ENCODE results near the gene CSNK1D. TPM values are rescaled to one million over a fixed set of nuclear protein-coding genes. Genes with fewer than 3 reads are reported as not detected.

The CSNK1D gene
- total and polyA plus RNA-seq, 3 donors from 2014 or later: 137 to 179 (median 178) TPM

DNA sequence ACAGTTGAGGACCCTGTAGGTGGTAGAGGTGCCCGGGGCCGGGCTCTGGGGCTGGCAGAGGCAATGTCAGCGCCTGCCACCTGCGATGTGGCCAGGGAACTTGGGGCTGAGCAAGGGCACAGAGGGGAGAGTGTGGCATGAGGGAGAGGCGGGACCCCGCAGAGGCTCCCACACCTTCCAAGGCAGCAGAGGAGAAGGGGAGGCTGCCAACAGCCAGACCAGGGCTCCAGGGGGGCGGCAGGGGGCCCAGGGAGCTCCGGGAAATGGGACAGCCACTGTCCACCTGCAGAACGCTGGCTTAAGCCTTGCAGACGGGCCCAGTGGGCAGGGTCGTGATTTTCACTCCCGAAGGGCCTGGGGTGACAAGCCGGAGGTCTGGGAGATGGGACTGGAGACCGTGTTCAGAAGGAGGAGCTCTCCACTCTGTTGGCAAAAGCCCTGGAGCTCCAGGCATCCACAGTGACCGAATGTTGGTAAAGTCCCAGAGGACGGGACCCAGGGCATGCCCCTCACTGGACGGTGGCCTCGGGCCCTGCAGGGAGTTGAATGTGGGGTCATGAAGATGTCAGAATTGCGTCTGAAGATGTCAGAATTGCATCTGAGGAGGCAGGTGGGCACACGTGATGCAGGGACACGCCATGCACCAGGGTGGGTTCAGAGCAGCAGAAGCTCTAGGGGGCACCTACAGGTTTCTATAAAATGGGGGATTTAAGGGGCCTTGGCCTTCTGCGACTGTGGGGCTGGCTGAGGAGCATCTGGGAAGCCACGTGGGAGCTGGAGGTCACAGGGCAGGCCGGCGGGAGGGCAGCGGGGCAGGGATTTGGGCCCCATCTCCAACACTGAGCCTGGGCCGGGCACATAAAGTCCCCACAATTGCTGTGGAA is 25.3 kb upstream of the CSNK1D start:
- WGBS, 2 donors: 74 to 80% methylated on average over 13 to 27 of the region's 27 CpGs
- no peak for DNase-seq
- H3K27me3 ChIP-seq: no peaks in the 10 kb centered on the region
- H3K9me3 ChIP-seq: no peaks in the 10 kb centered on the region
- H3K36me3 ChIP-seq (ENCODE audit: low read depth, missing control alignments): no peaks in the 10 kb centered on the region
- peaks cover 29% of the 10 kb centered on the region for H3K4me1 ChIP-seq
- TF ChIP-seq POLR2A (IDR thresholded peaks at IDR 0.05): no peak
- TF ChIP-seq, protein P1, sequence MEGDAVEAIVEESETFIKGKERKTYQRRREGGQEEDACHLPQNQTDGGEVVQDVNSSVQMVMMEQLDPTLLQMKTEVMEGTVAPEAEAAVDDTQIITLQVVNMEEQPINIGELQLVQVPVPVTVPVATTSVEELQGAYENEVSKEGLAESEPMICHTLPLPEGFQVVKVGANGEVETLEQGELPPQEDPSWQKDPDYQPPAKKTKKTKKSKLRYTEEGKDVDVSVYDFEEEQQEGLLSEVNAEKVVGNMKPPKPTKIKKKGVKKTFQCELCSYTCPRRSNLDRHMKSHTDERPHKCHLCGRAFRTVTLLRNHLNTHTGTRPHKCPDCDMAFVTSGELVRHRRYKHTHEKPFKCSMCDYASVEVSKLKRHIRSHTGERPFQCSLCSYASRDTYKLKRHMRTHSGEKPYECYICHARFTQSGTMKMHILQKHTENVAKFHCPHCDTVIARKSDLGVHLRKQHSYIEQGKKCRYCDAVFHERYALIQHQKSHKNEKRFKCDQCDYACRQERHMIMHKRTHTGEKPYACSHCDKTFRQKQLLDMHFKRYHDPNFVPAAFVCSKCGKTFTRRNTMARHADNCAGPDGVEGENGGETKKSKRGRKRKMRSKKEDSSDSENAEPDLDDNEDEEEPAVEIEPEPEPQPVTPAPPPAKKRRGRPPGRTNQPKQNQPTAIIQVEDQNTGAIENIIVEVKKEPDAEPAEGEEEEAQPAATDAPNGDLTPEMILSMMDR (IDR thresholded peaks at IDR 0.05): no peak
- H3K4me3 ChIP-seq: no peak overlapping the region
- peak overlapping the region; percentile 89 to 90 for H3K27ac ChIP-seq
- intact Hi-C loops (cut with DNase I; ENCODE audit: low total_unique reads): loop anchor here (10.0 kb wide), 1 partner anchor 54 kb away; no protein-coding TSS in a partner anchor

DNA sequence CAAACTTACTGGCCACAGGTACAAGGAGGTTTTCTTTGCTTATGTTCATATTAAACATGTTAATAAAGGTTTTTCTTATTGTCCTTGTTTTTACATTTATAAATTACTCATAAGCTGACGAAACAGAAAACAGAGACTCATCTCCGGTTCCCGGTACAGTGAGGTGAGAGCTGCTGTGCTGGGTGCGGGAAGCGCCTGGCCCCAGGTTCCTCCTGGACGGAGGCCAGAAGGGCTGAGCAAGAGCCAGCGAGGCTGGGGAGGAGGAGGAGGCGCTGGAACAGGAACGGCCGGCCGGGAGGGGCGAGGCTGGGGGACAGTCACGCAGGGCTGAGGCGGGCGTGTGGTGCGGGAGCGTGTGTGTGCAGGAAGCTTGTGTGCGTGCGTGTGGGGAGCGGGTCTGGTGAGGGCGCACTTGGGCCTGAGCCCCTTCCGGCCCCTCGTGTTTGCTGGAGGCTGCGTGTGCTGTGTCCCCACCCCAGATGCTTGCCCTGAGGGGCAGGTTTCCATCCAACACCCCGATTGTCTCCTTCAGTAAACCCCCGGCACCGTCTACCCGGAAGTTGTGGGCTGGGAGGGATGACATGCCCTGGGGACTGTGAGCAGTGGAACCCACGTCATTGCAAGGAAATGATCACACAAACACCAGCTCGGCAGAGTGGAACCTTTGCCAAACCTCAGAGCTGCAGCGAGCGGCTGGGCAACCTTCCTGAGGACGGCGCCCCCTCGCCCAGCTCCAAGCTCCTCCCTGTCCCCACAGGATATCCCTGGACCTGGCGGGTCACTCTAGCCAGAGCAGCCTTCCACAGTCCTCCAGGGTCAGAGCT is 24.4 kb upstream of the CSNK1D start:
- intact Hi-C loops (cut with DNase I; ENCODE audit: low total_unique reads): loop anchor here (10.0 kb wide), 1 partner anchor 53 kb away; no protein-coding TSS in a partner anchor
- H3K4me1 ChIP-seq: peaks cover 33% of the 10 kb centered on the region
- H3K27me3 ChIP-seq: no peaks in the 10 kb centered on the region
- DNase-seq: peak; percentile 85
- no peaks in the 10 kb centered on the region for H3K9me3 ChIP-seq
- H3K27ac ChIP-seq: peak overlapping the region; percentile 89 to 90
- H3K36me3 ChIP-seq (ENCODE audit: low read depth, missing control alignments): no peaks in the 10 kb centered on the region
- WGBS, 2 donors: 26 to 49% methylated on average over 17 to 36 of the region's 36 CpGs
- TF ChIP-seq, protein P1 (IDR thresholded peaks at IDR 0.05): no peak
- TF ChIP-seq POLR2A (IDR thresholded peaks at IDR 0.05): no peak
- H3K4me3 ChIP-seq: peak overlapping the region; percentile 29 to 44

DNA sequence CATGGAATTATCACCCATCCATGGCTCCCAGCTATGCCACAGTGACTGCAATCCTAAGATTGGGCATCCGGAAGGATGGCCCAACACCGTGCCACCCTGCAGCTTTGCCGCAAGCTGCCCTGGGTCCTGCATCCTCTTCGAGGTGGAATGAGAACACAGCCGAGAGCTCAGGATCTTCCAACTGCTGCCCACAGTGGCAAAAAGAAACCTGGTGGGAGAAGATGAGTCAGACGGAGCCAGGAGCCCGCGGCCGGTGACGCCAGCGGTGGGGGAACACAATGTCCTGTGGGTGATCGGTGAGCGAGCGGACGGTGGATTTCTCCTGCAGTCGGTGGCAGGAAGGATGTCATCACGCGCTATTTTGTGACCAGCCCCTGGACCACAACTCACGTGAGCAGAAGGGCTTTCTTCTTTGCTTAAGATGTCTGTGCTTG is 23.8 kb upstream of the CSNK1D start:
- Histone ChIP-seq H3K36me3 (ENCODE audit: low read depth, missing control alignments) (no peaks in the 10 kb centered on the region), H3K9me3 (no peaks in the 10 kb centered on the region), H3K4me3 (peak overlapping the region in 1 of 2 donors; percentile 44), H3K27ac (peak overlapping the region; percentile 89 to 90), H3K4me1 (peaks cover 33% of the 10 kb centered on the region), H3K27me3 (no peaks in the 10 kb centered on the region)
- TF ChIP-seq POLR2A (IDR thresholded peaks at IDR 0.05): no peak
- TF ChIP-seq, protein P1 (IDR thresholded peaks at IDR 0.05): no peak
- intact Hi-C loops (cut with DNase I; ENCODE audit: low total_unique reads): loop anchor here (10.0 kb wide), 1 partner anchor 52 kb away; no protein-coding TSS in a partner anchor
- WGBS, 2 donors: 27 to 39% methylated on average over 18 to 19 of the region's 19 CpGs
- DNase-seq: peak; percentile 86

DNA sequence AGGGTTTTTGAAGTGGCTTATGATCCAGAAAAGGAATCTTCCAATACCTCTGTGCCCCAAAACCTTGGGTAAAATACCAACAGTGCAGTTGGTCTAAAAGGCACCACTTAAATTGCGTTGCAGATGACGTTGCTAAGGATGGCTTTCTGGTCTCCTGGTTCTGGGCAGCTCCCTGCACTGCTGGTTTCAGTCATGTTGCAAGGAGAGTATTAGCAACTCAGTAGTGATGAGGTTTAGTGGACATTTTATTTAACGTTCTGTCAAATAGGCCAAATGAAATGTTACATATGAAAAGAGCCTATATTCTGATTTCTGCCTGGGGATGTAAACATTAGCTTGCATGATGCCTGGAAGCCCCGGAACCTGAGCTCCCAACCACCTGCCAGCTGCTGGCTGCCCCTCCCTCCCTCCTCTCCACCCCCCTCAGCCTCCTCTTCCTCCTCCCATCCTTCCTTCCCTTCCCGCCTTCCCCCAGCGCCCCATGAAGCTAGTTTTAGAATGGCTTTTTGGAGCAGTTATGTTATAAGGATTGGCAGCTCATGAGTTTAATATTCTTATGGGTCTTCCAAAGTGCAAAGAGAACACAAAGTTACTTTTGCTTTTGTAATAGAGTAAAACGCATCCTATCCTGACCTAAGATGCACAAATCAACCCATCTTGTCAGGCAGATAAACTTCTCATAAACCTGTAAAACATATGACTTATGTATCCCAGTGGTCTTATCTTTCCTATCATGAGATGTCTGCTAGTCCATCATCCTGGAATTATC is 23.2 kb upstream of the CSNK1D start:
- intact Hi-C loops (cut with DNase I; ENCODE audit: low total_unique reads): loop anchor here (10.0 kb wide), 1 partner anchor 52 kb away; no protein-coding TSS in a partner anchor
- WGBS, 2 donors: 51 to 58% methylated on average over 7 of the region's 7 CpGs
- H3K36me3 ChIP-seq (ENCODE audit: low read depth, missing control alignments): no peaks in the 10 kb centered on the region
- H3K27ac ChIP-seq: peak overlapping the region; percentile 59 to 89
- no peaks in the 10 kb centered on the region for H3K27me3 ChIP-seq
- peaks cover 33% of the 10 kb centered on the region for H3K4me1 ChIP-seq
- TF ChIP-seq POLR2A (IDR thresholded peaks at IDR 0.05): no peak
- TF ChIP-seq, protein P1 (IDR thresholded peaks at IDR 0.05): no peak
- DNase-seq: no peak
- H3K4me3 ChIP-seq: no peak overlapping the region
- H3K9me3 ChIP-seq: no peaks in the 10 kb centered on the region

Data from testis (tissue), 3 donors.